Omental fat pad (tissue), 4 donors: Measurements from ENCODE around the gene CORO6. TPM values are rescaled to one million over a fixed set of nuclear protein-coding genes. Genes with fewer than 3 reads are reported as not detected.

Experiments used
- ATAC-seq: fragments of 150-250 bp; one replicate; pipeline ENCODE4 v1.9.1; 2016; ENCODE audit warnings: mild to moderate bottlenecking, moderate library complexity; ENCODE audit not compliant: low FRiP score
- DNase-seq: peaks from one replicate; pipeline ENCODE4 v3.0.0-alpha.2; 2019; ENCODE audit warnings: low spot score
- total RNA-seq, 4 donors: library from RNA; depleted of rRNA; stranded (reverse); fragments of >200 nt; gene quantifications; one replicate each; pipeline ENCODE4 v1.1.0, GENCODE V29; 2016
- TF ChIP-seq, protein P1 (sequence below), 3 donors: fragments of 450-650 bp; IDR thresholded peaks; one replicate each; pipeline ENCODE4 v1.5.1; 2016 to 2017; ENCODE audit warnings: antibody characterized with exemption in 3 of 3, mild to moderate bottlenecking in 3 of 3, moderate library complexity in 2 of 3

Gene CORO6
- total RNA-seq, 4 donors from 2014 or later = 10.7 to 45.9 (median 14.1) TPM

DNA sequence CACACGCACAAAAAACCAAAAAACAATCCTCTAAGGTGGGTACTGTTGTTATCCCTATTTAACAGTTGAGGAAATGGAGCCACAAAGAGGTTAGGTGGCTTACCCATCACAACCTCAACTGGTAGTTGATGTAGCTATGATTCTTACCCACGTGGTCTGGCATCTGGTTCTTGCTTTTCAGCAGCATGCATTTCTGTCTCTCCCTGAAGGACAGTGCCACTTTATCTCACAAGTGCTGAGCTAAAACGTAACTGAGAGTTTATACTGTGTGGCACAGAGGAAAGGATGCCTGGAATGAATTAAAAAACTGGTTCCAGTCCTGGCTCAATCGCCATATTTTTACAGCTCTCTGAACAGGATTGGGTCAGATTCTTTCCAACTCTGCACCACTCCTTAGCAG is 1.9 kb upstream of the CORO6 start:
- TF ChIP-seq, protein P1, sequence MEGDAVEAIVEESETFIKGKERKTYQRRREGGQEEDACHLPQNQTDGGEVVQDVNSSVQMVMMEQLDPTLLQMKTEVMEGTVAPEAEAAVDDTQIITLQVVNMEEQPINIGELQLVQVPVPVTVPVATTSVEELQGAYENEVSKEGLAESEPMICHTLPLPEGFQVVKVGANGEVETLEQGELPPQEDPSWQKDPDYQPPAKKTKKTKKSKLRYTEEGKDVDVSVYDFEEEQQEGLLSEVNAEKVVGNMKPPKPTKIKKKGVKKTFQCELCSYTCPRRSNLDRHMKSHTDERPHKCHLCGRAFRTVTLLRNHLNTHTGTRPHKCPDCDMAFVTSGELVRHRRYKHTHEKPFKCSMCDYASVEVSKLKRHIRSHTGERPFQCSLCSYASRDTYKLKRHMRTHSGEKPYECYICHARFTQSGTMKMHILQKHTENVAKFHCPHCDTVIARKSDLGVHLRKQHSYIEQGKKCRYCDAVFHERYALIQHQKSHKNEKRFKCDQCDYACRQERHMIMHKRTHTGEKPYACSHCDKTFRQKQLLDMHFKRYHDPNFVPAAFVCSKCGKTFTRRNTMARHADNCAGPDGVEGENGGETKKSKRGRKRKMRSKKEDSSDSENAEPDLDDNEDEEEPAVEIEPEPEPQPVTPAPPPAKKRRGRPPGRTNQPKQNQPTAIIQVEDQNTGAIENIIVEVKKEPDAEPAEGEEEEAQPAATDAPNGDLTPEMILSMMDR (IDR thresholded peaks at IDR 0.05) = no peak
- DNase-seq = no peak
- ATAC-seq = no peak

DNA sequence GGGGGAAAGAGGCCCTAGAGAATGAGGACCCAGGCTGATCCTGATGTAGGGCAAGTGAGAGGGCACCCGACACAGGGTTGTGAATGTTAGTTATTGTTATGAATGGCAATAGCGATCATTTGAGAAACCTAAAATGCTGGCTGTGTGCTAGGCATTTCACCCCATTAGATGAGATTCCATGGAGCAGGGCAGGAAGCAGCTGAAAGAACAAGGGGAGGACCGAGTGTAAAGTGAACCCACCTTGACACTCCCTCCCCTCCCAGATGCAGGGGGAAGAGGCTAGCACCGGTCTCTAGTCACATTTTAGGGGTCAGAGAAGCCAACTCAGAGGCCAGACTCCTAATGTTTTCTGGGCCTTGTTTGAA is 553 bp upstream of the CORO6 start:
- ATAC-seq (no peak), DNase-seq (no peak)
- TF ChIP-seq, protein P1 (IDR thresholded peaks at IDR 0.05) = no peak

DNA sequence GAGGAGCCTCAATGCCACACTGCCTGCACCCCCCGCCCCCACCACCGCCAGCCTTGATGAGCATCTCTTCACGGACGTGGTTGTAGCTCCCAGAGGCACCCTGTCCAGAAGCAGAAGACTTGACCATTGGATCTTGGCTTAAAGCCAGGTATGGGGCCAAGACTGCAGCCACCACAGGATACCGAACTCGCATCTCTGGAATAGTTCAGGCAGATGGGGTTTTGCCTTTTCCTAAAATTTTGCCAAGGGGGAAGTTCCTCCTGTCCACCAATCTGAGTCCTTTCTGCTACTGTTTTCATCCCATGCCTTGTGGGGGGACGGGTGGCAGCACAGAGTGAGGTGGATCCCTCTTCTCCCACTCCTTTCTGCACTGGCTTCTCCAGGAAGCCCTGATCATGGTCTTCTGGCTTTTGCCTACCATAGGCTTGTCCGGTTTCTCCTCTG is 939 bp downstream of the CORO6 start:
- ATAC-seq (no peak), DNase-seq (no peak)

DNA sequence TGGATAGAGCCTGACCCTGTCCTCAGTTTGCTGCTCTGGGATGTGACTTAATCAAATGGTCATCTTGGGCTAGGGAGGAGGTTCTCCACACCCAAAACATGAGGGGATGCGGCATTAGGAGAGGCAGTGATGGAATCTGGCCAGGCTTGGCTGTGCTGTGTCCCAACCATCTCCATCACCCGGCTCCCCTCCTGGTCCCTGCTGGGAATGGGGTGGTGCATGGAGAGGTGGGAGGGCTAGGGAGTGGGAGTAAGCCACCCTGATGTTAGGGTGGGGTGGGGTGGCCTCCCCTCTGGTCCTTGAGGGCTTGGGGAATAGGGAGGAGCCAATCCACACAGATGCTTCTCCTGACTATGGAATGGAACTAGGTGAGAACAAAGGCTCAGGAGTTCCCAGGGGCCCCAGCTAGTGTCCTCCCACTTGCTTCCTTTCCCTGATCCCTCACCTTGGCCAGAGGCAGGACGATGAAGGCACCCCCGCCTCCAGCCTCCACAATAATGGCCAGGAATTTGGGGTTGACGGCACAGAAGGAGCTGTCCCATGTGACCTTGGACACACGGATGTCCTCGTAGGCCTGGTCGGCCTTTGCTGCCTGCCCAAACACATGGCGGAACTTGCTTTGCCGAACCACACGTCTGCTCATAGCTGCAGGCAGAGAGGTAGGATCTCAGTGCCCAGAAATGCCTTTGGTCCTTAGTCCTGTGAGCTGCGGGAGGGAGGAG is 1.8 kb downstream of the CORO6 start:
- no peak for ATAC-seq
- DNase-seq = no peak
- TF ChIP-seq, protein P1 (IDR thresholded peaks at IDR 0.05) = no peak

More for the DNA sequence above, 939 bp downstream of the CORO6 start:
- TF ChIP-seq, protein P1 (IDR thresholded peaks at IDR 0.05) = no peak

DNA sequence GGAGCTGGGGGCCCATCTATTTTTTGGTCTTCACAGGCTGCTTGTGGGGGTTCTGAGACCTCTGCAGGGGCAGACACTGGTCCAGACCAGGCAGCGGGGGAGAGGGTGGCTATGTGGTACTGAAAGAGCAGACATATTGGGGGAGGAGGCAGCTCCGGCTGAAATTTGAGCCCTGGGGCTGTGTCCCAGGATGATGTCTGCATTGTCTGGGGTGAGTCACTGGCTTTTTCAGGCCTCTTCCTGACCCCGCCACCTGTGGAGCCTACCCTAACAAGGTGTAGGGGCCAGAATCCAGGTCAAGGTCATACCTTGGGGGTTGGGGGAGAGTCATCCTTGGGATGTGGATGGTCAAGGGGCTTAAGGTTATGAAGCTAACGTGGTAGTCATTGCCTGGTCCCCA is 2.4 kb downstream of the CORO6 start:
- TF ChIP-seq, protein P1 (IDR thresholded peaks at IDR 0.05) = no peak
- ATAC-seq (no peak), DNase-seq (no peak)

DNA sequence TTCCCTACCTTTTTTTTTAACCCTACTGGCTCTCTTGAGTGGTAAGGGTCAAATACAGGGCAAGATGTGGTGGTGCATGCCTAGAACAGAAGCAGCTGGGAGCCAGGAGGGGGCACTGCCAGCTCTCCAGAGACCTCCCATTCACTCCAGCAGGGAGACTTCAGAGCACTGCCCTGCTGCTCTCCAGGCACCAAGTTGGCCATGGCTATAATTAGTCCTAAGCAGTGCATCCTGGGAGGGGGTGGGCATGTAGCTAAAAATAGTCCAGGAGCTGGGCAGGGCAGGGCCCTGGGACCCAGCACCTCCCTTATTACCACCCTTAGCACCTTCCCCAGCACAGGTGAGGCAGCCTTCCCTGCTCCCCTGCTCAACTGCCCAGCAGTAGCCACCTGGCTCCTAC is 3.5 kb downstream of the CORO6 start:
- TF ChIP-seq, protein P1 (IDR thresholded peaks at IDR 0.05) = no peak
- DNase-seq (no peak), ATAC-seq (no peak)
